ENCODE measurements around the gene NUP98.
A peak's percentile ranks its signal among the peaks of the same experiment; 100 is the strongest.

NUP98 gene

GRCh38 chr11:3840004-3840869, 42.9 kb upstream of the NUP98 start:
- in situ Hi-C loops (cut with MboI; ENCODE audit: low sequenced_read_pairs, unreplicated experiment), result loop anchor here (10.0 kb wide), 1 partner anchor 225 kb away; no protein-coding TSS in a partner anchor
- no peak for TF ChIP-seq CTCF (IDR thresholded peaks at IDR 0.05; ENCODE audit: borderline replicate concordance, control extremely low read depth, extremely low read depth, insufficient read depth, missing control alignments)
- peak; percentile 26 for DNase-seq (ENCODE audit: low spot score)

GRCh38 chr11:3838504-3838903, 41.1 kb upstream of the NUP98 start:
- peak; percentile 10 for DNase-seq (ENCODE audit: low spot score)
- no peak for TF ChIP-seq CTCF (IDR thresholded peaks at IDR 0.05; ENCODE audit: borderline replicate concordance, control extremely low read depth, extremely low read depth, insufficient read depth, missing control alignments)
- in situ Hi-C loops (cut with MboI; ENCODE audit: low sequenced_read_pairs, unreplicated experiment), result no loop called here

GRCh38 chr11:3837793-3838192, 40.4 kb upstream of the NUP98 start:
- in situ Hi-C loops (cut with MboI; ENCODE audit: low sequenced_read_pairs, unreplicated experiment), result no loop called here
- DNase-seq (ENCODE audit: low spot score), result peak; percentile 60
- TF ChIP-seq CTCF (IDR thresholded peaks at IDR 0.05; ENCODE audit: borderline replicate concordance, control extremely low read depth, extremely low read depth, insufficient read depth, missing control alignments), result no peak

- no peak for TF ChIP-seq CTCF (IDR thresholded peaks at IDR 0.05; ENCODE audit: borderline replicate concordance, control extremely low read depth, extremely low read depth, insufficient read depth, missing control alignments)
- peak; percentile 47 for DNase-seq (ENCODE audit: low spot score)
- in situ Hi-C loops (cut with MboI; ENCODE audit: low sequenced_read_pairs, unreplicated experiment), result no loop called here
Measured at GRCh38 chr11:3836903-3837302, 39.5 kb upstream of the NUP98 start.

- DNase-seq (ENCODE audit: low spot score), result no peak
- in situ Hi-C loops (cut with MboI; ENCODE audit: low sequenced_read_pairs, unreplicated experiment), result no loop called here
- TF ChIP-seq CTCF (IDR thresholded peaks at IDR 0.05; ENCODE audit: borderline replicate concordance, control extremely low read depth, extremely low read depth, insufficient read depth, missing control alignments), result no peak
Measured at GRCh38 chr11:3835751-3836150, 38.4 kb upstream of the NUP98 start.

- in situ Hi-C loops (cut with MboI; ENCODE audit: low sequenced_read_pairs, unreplicated experiment), result no loop called here
- DNase-seq (ENCODE audit: low spot score), result no peak
- TF ChIP-seq CTCF (IDR thresholded peaks at IDR 0.05; ENCODE audit: borderline replicate concordance, control extremely low read depth, extremely low read depth, insufficient read depth, missing control alignments), result no peak
Measured at GRCh38 chr11:3834664-3835461, 37.5 kb upstream of the NUP98 start.
